HEK293 (cell line): Measurements from ENCODE around the gene NAMPT.

Experiments used
- CTCF ChIA-PET: fragments of 350-600 bp; formaldehyde crosslinking; extraction: SDS; loops from one replicate; lab custom pipeline; 2021; ENCODE audit warnings: antibody characterized with exemption; lab: Yijun Ruan, JAX
- POLR2A ChIA-PET: fragments of 300-600 bp; formaldehyde crosslinking; extraction: SDS; loops from one replicate; lab custom pipeline; 2020; ENCODE audit warnings: antibody characterized with exemption, inconsistent platforms; lab: Yijun Ruan, JAX
- H3K27ac ChIP-seq: fragments of 200-500 bp; sonication (Bioruptor generic); 2 replicates; pipeline ENCODE4 v1.5.1; 2014; ENCODE audit warnings: low read depth, low read length, control low read depth, inconsistent platforms; ENCODE audit errors: extremely low read depth
- H3K36me3 ChIP-seq, 2 experiments: fragments of 200-500 bp in 1 of 2; sonication (Bioruptor generic) in 1 of 2; 1 replicate in 1 of 2; 2 replicates in 1 of 2; pipeline ENCODE4 v1.5.1; 2014 to 2017; ENCODE audit warnings: inconsistent platforms in 2 of 2, low read length in 2 of 2; ENCODE audit not compliant: control insufficient read depth in 2 of 2, insufficient read depth in 1 of 2
- H3K4me1 ChIP-seq: fragments of 200-500 bp; sonication (Bioruptor generic); 2 replicates; pipeline ENCODE4 v1.5.1; 2014; ENCODE audit warnings: mild to moderate bottlenecking, low read length, inconsistent platforms; ENCODE audit not compliant: control insufficient read depth, insufficient read depth
- H3K4me3 ChIP-seq: 2 replicates; pipeline ENCODE4 v1.5.1; 2011; ENCODE audit warnings: low read depth, mild to moderate bottlenecking, control low read depth, low read length, moderate library complexity
- H3K9me3 ChIP-seq: fragments of 200-500 bp; sonication (Bioruptor generic); 2 replicates; pipeline ENCODE4 v1.5.1; 2014; ENCODE audit warnings: low read depth, low read length, inconsistent platforms; ENCODE audit not compliant: control insufficient read depth, insufficient read depth
- EGR2 ChIP-seq: fragments of 450-650 bp; formaldehyde crosslinking; IDR thresholded peaks from 2 replicates; pipeline ENCODE4 v1.5.1; 2016; ENCODE audit warnings: low read depth, missing biosample characterization, missing genetic modification characterization
- ELK4 ChIP-seq: IDR thresholded peaks from 2 replicates; pipeline ENCODE4 v1.6.1; 2011; ENCODE audit warnings: mild to moderate bottlenecking, low read depth, low read length, borderline replicate concordance
- KLF8 ChIP-seq: fragments of 450-650 bp; formaldehyde crosslinking; IDR thresholded peaks from 2 replicates; pipeline ENCODE4 v1.5.1; 2016; ENCODE audit warnings: missing biosample characterization, missing genetic modification characterization
- PRDM2 ChIP-seq: fragments of 450-650 bp; formaldehyde crosslinking; IDR thresholded peaks from 2 replicates; pipeline ENCODE4 v1.5.1; 2016; ENCODE audit warnings: missing biosample characterization, missing genetic modification characterization, borderline replicate concordance
- SALL2 ChIP-seq: fragments of 450-650 bp; formaldehyde crosslinking; IDR thresholded peaks from 2 replicates; pipeline ENCODE4 v1.5.0; 2017; ENCODE audit warnings: missing biosample characterization, mild to moderate bottlenecking, missing genetic modification characterization, borderline replicate concordance
- SP3 ChIP-seq: fragments of 450-650 bp; formaldehyde crosslinking; IDR thresholded peaks from 2 replicates; pipeline ENCODE4 v1.5.1; 2016; ENCODE audit warnings: missing biosample characterization, missing genetic modification characterization
- YY1 ChIP-seq: fragments of 450-650 bp; formaldehyde crosslinking; IDR thresholded peaks from 2 replicates; pipeline ENCODE4 v1.5.1; 2018; ENCODE audit warnings: missing biosample characterization, missing genetic modification characterization
- ZBTB7A ChIP-seq: fragments of 450-650 bp; formaldehyde crosslinking; IDR thresholded peaks from 2 replicates; pipeline ENCODE4 v1.5.1; 2016; ENCODE audit warnings: low read depth, missing biosample characterization, missing genetic modification characterization
- ZFHX2 ChIP-seq: fragments of 450-650 bp; formaldehyde crosslinking; conservative IDR thresholded peaks from 2 replicates; pipeline ENCODE4 v1.5.1; 2016; ENCODE audit warnings: missing biosample characterization, missing genetic modification characterization
- ZFP3 ChIP-seq: fragments of 450-650 bp; formaldehyde crosslinking; IDR thresholded peaks from 2 replicates; pipeline ENCODE4 v1.5.1; 2016; ENCODE audit warnings: low read depth, missing biosample characterization, missing genetic modification characterization
- ZNF121 ChIP-seq: fragments of 450-650 bp; formaldehyde crosslinking; IDR thresholded peaks from 2 replicates; pipeline ENCODE4 v1.5.1; 2016; ENCODE audit warnings: missing biosample characterization, missing genetic modification characterization
- ZNF23 ChIP-seq: fragments of 450-650 bp; formaldehyde crosslinking; IDR thresholded peaks from 2 replicates; pipeline ENCODE4 v1.5.1; 2016; ENCODE audit warnings: missing biosample characterization, missing genetic modification characterization, borderline replicate concordance
- ZNF48 ChIP-seq: fragments of 450-650 bp; formaldehyde crosslinking; IDR thresholded peaks from 2 replicates; pipeline ENCODE4 v1.5.1; 2016; ENCODE audit warnings: missing biosample characterization, missing genetic modification characterization
- ZNF544 ChIP-seq: fragments of 450-650 bp; formaldehyde crosslinking; IDR thresholded peaks from 2 replicates; pipeline ENCODE4 v1.5.0; 2017; ENCODE audit warnings: missing biosample characterization, missing genetic modification characterization
- ZNF610 ChIP-seq: fragments of 450-650 bp; formaldehyde crosslinking; IDR thresholded peaks from 2 replicates; pipeline ENCODE4 v1.5.1; 2016; ENCODE audit warnings: missing biosample characterization, missing genetic modification characterization, borderline replicate concordance
- ZNF660 ChIP-seq: fragments of 450-650 bp; IDR thresholded peaks from 2 replicates; pipeline ENCODE4 v1.5.1; 2018; ENCODE audit warnings: missing biosample characterization, mild to moderate bottlenecking, missing genetic modification characterization
- ZNF707 ChIP-seq: fragments of 450-650 bp; formaldehyde crosslinking; IDR thresholded peaks from 2 replicates; pipeline ENCODE4 v1.5.1; 2016; ENCODE audit warnings: missing biosample characterization, missing genetic modification characterization
- ZNF768 ChIP-seq: fragments of 450-650 bp; formaldehyde crosslinking; IDR thresholded peaks from 2 replicates; pipeline ENCODE4 v1.5.1; 2018; ENCODE audit warnings: missing biosample characterization, mild to moderate bottlenecking, missing genetic modification characterization
- ZNF777 ChIP-seq: fragments of 450-650 bp; formaldehyde crosslinking; IDR thresholded peaks from 2 replicates; pipeline ENCODE4 v1.5.1; 2017; ENCODE audit warnings: missing biosample characterization, missing genetic modification characterization, borderline replicate concordance
- ZNF792 ChIP-seq: fragments of 450-650 bp; formaldehyde crosslinking; IDR thresholded peaks from 2 replicates; pipeline ENCODE4 v1.5.1; 2016; ENCODE audit warnings: missing biosample characterization, missing genetic modification characterization
- ZSCAN16 ChIP-seq: fragments of 450-650 bp; formaldehyde crosslinking; IDR thresholded peaks from 2 replicates; pipeline ENCODE4 v1.5.1; 2016; ENCODE audit warnings: missing biosample characterization, missing genetic modification characterization
- TF ChIP-seq, protein P1 (sequence below): fragments of 450-650 bp; formaldehyde crosslinking; IDR thresholded peaks from 2 replicates; pipeline ENCODE4 v1.5.1; 2016; ENCODE audit warnings: missing biosample characterization, missing genetic modification characterization

The NAMPT gene

DNA sequence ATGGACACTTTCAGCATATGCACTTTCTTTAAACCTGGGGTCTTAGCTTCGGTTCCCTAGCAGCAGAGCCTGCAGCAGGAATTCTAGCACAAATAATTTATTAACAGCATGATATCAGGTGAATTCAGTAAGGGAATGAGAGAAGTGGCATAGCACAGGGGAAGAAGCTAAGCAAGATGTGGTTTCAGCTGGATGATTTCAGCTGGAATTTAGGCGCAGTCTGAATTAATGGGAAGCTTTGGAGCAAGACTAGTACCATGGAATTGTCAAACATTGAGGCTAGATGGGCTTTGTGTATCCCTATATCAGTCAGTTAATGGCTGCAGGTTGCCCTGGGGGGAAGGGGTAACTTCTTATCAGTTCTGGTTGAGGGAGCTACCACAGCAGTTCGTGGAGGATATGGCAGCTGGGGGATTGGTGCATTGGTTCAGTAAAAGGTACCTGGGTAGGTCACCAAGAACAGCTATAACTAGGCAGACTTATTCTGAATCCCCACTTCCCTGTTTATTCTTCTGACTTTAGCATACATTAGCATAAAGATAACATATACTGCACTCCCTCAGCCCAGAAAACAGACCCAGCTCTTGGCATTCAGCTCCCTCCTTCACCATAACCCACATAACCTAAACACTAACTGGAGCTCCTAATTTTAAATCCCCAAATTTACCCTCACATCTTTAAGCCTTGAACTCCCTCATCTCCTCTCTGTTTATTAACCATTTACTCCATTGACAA lies 46.8 kb upstream of the NAMPT start:
- Histone ChIP-seq H3K36me3 (no peaks in the 10 kb centered on the region), H3K9me3 (no peaks in the 10 kb centered on the region), H3K4me1 (no peaks in the 10 kb centered on the region), H3K4me3 (no peak overlapping the region), H3K27ac (no peak overlapping the region)
- TF ChIP-seq ZFP3 (tag by site-specific recombination) (no peak), SP3 (tag by site-specific recombination) (no peak)
- ChIA-PET CTCF (interaction anchor here (0.7 kb wide), 1 partner anchor 211 kb away, joined by 3 read pairs; no protein-coding TSS in a partner anchor), POLR2A (no interaction called here)

DNA sequence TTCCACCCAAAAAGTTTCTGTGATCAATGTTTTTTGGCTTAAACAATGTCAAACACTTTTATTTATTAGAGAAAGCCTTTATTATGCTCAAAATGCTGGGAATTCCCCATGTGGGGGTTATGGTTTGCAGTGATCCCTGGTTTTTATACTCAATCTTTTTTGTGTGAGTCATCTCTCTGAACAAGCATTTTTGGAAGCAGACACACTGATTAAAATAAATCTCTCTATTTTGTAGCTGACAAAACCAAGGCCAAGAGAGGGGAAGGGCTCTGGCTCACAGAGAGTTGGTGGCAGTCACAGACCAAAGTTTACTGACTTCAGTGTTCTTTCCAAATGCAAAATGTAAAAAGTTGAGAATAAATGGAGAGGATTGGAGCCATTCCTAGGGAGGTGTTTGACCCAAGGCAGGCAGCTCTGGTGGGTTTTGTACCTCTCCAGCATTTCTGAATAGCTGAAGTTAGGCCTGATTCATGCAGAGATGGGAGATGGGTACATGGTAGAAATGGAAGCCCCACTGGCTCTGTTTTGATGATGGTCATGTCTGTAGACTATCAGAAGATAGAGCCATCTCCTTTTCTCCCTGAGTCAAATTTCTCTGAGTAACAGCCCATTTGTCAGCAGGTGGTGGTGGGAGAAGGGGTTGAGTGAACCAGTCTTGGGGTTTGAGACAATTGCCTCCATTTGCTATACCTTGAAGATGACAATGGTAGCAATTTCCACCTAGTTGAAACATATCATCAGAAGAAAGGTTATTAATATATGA lies 45.4 kb upstream of the NAMPT start:
- Histone ChIP-seq H3K4me3 (no peak overlapping the region), H3K27ac (no peak overlapping the region), H3K9me3 (no peaks in the 10 kb centered on the region), H3K36me3 (no peaks in the 10 kb centered on the region), H3K4me1 (no peaks in the 10 kb centered on the region)
- POLR2A ChIA-PET: no interaction called here
- CTCF ChIA-PET: interaction anchor here (1.0 kb wide), 1 partner anchor 36 kb away, joined by 3 read pairs; no protein-coding TSS in a partner anchor
- TF ChIP-seq ZNF707: no peak
- no peak for TF ChIP-seq ZNF48 (tag by site-specific recombination)
- no peak for TF ChIP-seq ZNF792 (tag by site-specific recombination)
- no peak for TF ChIP-seq ZNF121
- no peak for TF ChIP-seq ELK4
- no peak for TF ChIP-seq ZBTB7A
- no peak for TF ChIP-seq ZFHX2
- TF ChIP-seq EGR2 (tag by site-specific recombination): no peak
- no peak for TF ChIP-seq YY1
- TF ChIP-seq ZNF768: no peak
- no peak for TF ChIP-seq ZSCAN16 (tag by site-specific recombination)
- no peak for TF ChIP-seq SALL2 (tag by site-specific recombination)
- no peak for TF ChIP-seq ZNF660 (tag by site-specific recombination)
- TF ChIP-seq ZNF23 (tag by site-specific recombination): no peak
- TF ChIP-seq KLF8 (tag by site-specific recombination): no peak
- TF ChIP-seq ZNF610 (tag by site-specific recombination): no peak
- no peak for TF ChIP-seq ZNF777
- TF ChIP-seq PRDM2 (tag by site-specific recombination): no peak
- TF ChIP-seq ZNF544 (tag by site-specific recombination): no peak
- TF ChIP-seq, protein P1, sequence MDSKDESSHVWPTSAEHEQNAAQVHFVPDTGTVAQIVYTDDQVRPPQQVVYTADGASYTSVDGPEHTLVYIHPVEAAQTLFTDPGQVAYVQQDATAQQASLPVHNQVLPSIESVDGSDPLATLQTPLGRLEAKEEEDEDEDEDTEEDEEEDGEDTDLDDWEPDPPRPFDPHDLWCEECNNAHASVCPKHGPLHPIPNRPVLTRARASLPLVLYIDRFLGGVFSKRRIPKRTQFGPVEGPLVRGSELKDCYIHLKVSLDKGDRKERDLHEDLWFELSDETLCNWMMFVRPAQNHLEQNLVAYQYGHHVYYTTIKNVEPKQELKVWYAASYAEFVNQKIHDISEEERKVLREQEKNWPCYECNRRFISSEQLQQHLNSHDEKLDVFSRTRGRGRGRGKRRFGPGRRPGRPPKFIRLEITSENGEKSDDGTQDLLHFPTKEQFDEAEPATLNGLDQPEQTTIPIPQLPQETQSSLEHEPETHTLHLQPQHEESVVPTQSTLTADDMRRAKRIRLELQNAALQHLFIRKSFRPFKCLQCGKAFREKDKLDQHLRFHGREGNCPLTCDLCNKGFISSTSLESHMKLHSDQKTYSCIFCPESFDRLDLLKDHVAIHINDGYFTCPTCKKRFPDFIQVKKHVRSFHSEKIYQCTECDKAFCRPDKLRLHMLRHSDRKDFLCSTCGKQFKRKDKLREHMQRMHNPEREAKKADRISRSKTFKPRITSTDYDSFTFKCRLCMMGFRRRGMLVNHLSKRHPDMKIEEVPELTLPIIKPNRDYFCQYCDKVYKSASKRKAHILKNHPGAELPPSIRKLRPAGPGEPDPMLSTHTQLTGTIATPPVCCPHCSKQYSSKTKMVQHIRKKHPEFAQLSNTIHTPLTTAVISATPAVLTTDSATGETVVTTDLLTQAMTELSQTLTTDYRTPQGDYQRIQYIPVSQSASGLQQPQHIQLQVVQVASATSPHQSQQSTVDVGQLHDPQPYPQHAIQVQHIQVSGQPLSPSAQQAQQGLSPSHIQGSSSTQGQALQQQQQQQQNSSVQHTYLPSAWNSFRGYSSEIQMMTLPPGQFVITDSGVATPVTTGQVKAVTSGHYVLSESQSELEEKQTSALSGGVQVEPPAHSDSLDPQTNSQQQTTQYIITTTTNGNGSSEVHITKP (tag by site-specific recombination): no peak
